ENCODE results near the gene UBE2C.
"Not testable (repeated sequence)": the region's sequence is repeated elsewhere in the genome, so short reads cannot be mapped to it uniquely, and the experiment has no call there.

Gene UBE2C
- total RNA-seq = 0.58 to 3.1 (median 0.97) reads per million in 4 experiments

GRCh38 chr20:45812157-45813005, at the start of gene UBE2C:
TSS of gene UBE2C (plus strand) at chr20:45812644. CDS start at chr20:45812696, 52 bp downstream.
- DNase-seq = peak; percentile 92

- DNase-seq = not testable (repeated sequence)
Observed at GRCh38 chr20:45764618-45765282, 47.7 kb upstream of the UBE2C start.

GRCh38 chr20:45765307-45765875, 47.1 kb upstream of the UBE2C start:
- DNase-seq = no peak

- no peak for DNase-seq
Observed at GRCh38 chr20:45765980-45766379, 46.5 kb upstream of the UBE2C start.

- no peak for DNase-seq
Observed at GRCh38 chr20:45768479-45768878, 44.0 kb upstream of the UBE2C start.

- DNase-seq = peak; percentile 66
Observed at GRCh38 chr20:45771182-45771759, 41.2 kb upstream of the UBE2C start.

GRCh38 chr20:45772693-45773092, 39.8 kb upstream of the UBE2C start:
- no peak for DNase-seq

GRCh38 chr20:45774945-45775344, 37.5 kb upstream of the UBE2C start:
- DNase-seq = no peak

GRCh38 chr20:45775411-45775810, 37.0 kb upstream of the UBE2C start:
- no peak for DNase-seq

GRCh38 chr20:45776931-45777330, 35.5 kb upstream of the UBE2C start:
- DNase-seq = no peak

- no peak for DNase-seq
Observed at GRCh38 chr20:45779011-45779915, 33.2 kb upstream of the UBE2C start.

GRCh38 chr20:45780159-45780558, 32.3 kb upstream of the UBE2C start:
- DNase-seq = no peak

GRCh38 chr20:45781391-45781931, 31.0 kb upstream of the UBE2C start:
- DNase-seq = no peak

- DNase-seq = no peak
Observed at GRCh38 chr20:45782890-45783289, 29.6 kb upstream of the UBE2C start.

GRCh38 chr20:45783656-45784294, 28.7 kb upstream of the UBE2C start:
- DNase-seq = no peak

- no peak for DNase-seq
Observed at GRCh38 chr20:45788351-45788750, 24.1 kb upstream of the UBE2C start.

GRCh38 chr20:45792317-45793118, 19.9 kb upstream of the UBE2C start:
- no peak for DNase-seq

GRCh38 chr20:45796337-45797065, 15.9 kb upstream of the UBE2C start:
- no peak for DNase-seq

- not testable (repeated sequence) for DNase-seq
Observed at GRCh38 chr20:45797510-45797909, 14.9 kb upstream of the UBE2C start.

GRCh38 chr20:45797955-45798354, 14.5 kb upstream of the UBE2C start:
- not testable (repeated sequence) for DNase-seq

All from effector CD8-positive, alpha-beta T cell (primary cell).